ENCODE measurements around the gene GNS. TPM values are rescaled to one million over a fixed set of nuclear protein-coding genes. Genes with fewer than 3 reads are reported as not detected.

GNS gene
- total RNA-seq, 1 experiment from 2014 or later, result 74.9 TPM

- POLR2A ChIA-PET (ENCODE audit: unreplicated experiment), result no interaction called here
- H3K4me2 ChIP-seq, result peak overlapping the region; percentile 33; the same call in 1 of the 2 replicates
- no peaks in the 10 kb centered on the region for H3K9me3 ChIP-seq (ENCODE audit: insufficient read depth, low read depth)
- H3K79me2 ChIP-seq (ENCODE audit: low read depth), result peaks cover 89% of the 10 kb centered on the region
- H3K4me3 ChIP-seq, result no peak overlapping the region
- no peaks in the 10 kb centered on the region for H3K36me3 ChIP-seq (ENCODE audit: low read depth)
- no peaks in the 10 kb centered on the region for H4K20me1 ChIP-seq (ENCODE audit: insufficient read depth)
- H3K27ac ChIP-seq, result peak overlapping the region; percentile 87
- no peaks in the 10 kb centered on the region for H3K27me3 ChIP-seq (ENCODE audit: insufficient read depth, low read depth)
- peak; percentile 70 to 71 for DNase-seq
- TF ChIP-seq CTCF (conservative IDR thresholded peaks at IDR 0.05) (no peak), EZH2 (IDR thresholded peaks at IDR 0.05; ENCODE audit: low read depth) (no peak)
- H3K4me1 ChIP-seq (replicated peaks; ENCODE audit: insufficient read depth), result peaks cover 82% of the 10 kb centered on the region
- BruUV-seq (replicated peaks), result no TSS peak
- CTCF ChIA-PET, result no interaction called here
- intact Hi-C loops (cut with micrococcal nuclease; ENCODE audit: unreplicated experiment), result loop anchor here (10.0 kb wide), 1 partner anchor 758 kb away; no protein-coding TSS in a partner anchor
- H2AFZ ChIP-seq, result no peak overlapping the region
- H3F3A ChIP-seq (ENCODE audit: insufficient read depth, low read depth), result peaks cover 65% of the 10 kb centered on the region
- H3K9me2 ChIP-seq (ENCODE audit: insufficient read depth), result no peaks in the 10 kb centered on the region
Observed at GRCh38 chr12:64672925-64673409, 86.2 kb downstream of the GNS start.

- H3K79me2 ChIP-seq (ENCODE audit: low read depth), result peaks cover 89% of the 10 kb centered on the region
Observed at GRCh38 chr12:64671681-64672080, 87.5 kb downstream of the GNS start.

GRCh38 chr12:64670919-64671639 lies 88.1 kb downstream of the GNS start:
- TF ChIP-seq CTCF (conservative IDR thresholded peaks at IDR 0.05), result no peak
- TF ChIP-seq EZH2 (IDR thresholded peaks at IDR 0.05; ENCODE audit: low read depth), result no peak
- no peaks in the 10 kb centered on the region for H3K36me3 ChIP-seq (ENCODE audit: low read depth)
- H3K4me2 ChIP-seq, result peak overlapping the region; percentile 66
- peak overlapping the region; percentile 87 for H3K27ac ChIP-seq
- no peaks in the 10 kb centered on the region for H3K9me3 ChIP-seq (ENCODE audit: insufficient read depth, low read depth)
- ChIA-PET POLR2A (ENCODE audit: unreplicated experiment) (interaction anchor here (0.6 kb wide), 1 partner anchor 27 kb away, joined by 4 read pairs; no protein-coding TSS in a partner anchor), CTCF (no interaction called here)
- H3K27me3 ChIP-seq (ENCODE audit: insufficient read depth, low read depth), result no peaks in the 10 kb centered on the region
- intact Hi-C loops (cut with micrococcal nuclease; ENCODE audit: unreplicated experiment), result loop anchor here (10.0 kb wide), 1 partner anchor 756 kb away; no protein-coding TSS in a partner anchor
- no peak overlapping the region for H2AFZ ChIP-seq
- peaks cover 89% of the 10 kb centered on the region for H3K79me2 ChIP-seq (ENCODE audit: low read depth)
- peak; percentile 34 to 75 for DNase-seq
- H3K4me1 ChIP-seq (replicated peaks; ENCODE audit: insufficient read depth), result peaks cover 88% of the 10 kb centered on the region
- H3K9me2 ChIP-seq (ENCODE audit: insufficient read depth), result no peaks in the 10 kb centered on the region
- H3K4me3 ChIP-seq, result no peak overlapping the region; the same call in 1 of the 2 replicates
- H3F3A ChIP-seq (ENCODE audit: insufficient read depth, low read depth), result peaks cover 54% of the 10 kb centered on the region
- BruUV-seq (replicated peaks), result TSS peak; percentile 67
- no peaks in the 10 kb centered on the region for H4K20me1 ChIP-seq (ENCODE audit: insufficient read depth)

More at GRCh38 chr12:64671681-64672080, 87.5 kb downstream of the GNS start:
- BruUV-seq (replicated peaks), result no TSS peak
- no peaks in the 10 kb centered on the region for H3K36me3 ChIP-seq (ENCODE audit: low read depth)
- H2AFZ ChIP-seq, result no peak overlapping the region
- H3K27ac ChIP-seq, result peak overlapping the region; percentile 87
- H3F3A ChIP-seq (ENCODE audit: insufficient read depth, low read depth), result peaks cover 54% of the 10 kb centered on the region
- no peaks in the 10 kb centered on the region for H3K27me3 ChIP-seq (ENCODE audit: insufficient read depth, low read depth)
- peaks cover 83% of the 10 kb centered on the region for H3K4me1 ChIP-seq (replicated peaks; ENCODE audit: insufficient read depth)
- intact Hi-C loops (cut with micrococcal nuclease; ENCODE audit: unreplicated experiment), result loop anchor here (10.0 kb wide), 1 partner anchor 757 kb away; no protein-coding TSS in a partner anchor
- H3K9me2 ChIP-seq (ENCODE audit: insufficient read depth), result no peaks in the 10 kb centered on the region
- no peak for TF ChIP-seq EZH2 (IDR thresholded peaks at IDR 0.05; ENCODE audit: low read depth)
- no peak for TF ChIP-seq CTCF (conservative IDR thresholded peaks at IDR 0.05)
- POLR2A ChIA-PET (ENCODE audit: unreplicated experiment), result no interaction called here
- CTCF ChIA-PET, result no interaction called here
- no peaks in the 10 kb centered on the region for H4K20me1 ChIP-seq (ENCODE audit: insufficient read depth)
- H3K9me3 ChIP-seq (ENCODE audit: insufficient read depth, low read depth), result no peaks in the 10 kb centered on the region
- peak overlapping the region; percentile 66 for H3K4me2 ChIP-seq
- DNase-seq, result peak; percentile 25 to 50
- H3K4me3 ChIP-seq, result no peak overlapping the region

Measured in PC-9 (cell line).